D341Med (cell line): ENCODE measurements around the gene ATP6V1B1.
A peak's percentile ranks its signal among the peaks of the same experiment; 100 is the strongest.

Experiments used
- DNase-seq: peaks from one replicate; pipeline ENCODE4 v3.0.0; 2012; ENCODE audit warnings: low spot score

ATP6V1B1 gene

GRCh38 chr2:70944111-70944690 lies 8.5 kb downstream of the ATP6V1B1 start:
- no peak for DNase-seq

- peak; percentile 51 for DNase-seq
These were observed 11.2 kb downstream of the ATP6V1B1 start for GRCh38 chr2:70946832-70947442.

- DNase-seq: no peak
These were observed 12.0 kb downstream of the ATP6V1B1 start for GRCh38 chr2:70947556-70948184.

GRCh38 chr2:70948337-70949003 lies 12.8 kb downstream of the ATP6V1B1 start:
- DNase-seq: peak; percentile 84

GRCh38 chr2:70949086-70949485 lies 13.4 kb downstream of the ATP6V1B1 start:
- DNase-seq: no peak

GRCh38 chr2:70954886-70955285 lies 19.2 kb downstream of the ATP6V1B1 start:
- DNase-seq: no peak

GRCh38 chr2:70956141-70956540 lies 20.4 kb downstream of the ATP6V1B1 start:
- no peak for DNase-seq

GRCh38 chr2:70957798-70958197 lies 22.1 kb downstream of the ATP6V1B1 start:
- no peak for DNase-seq

GRCh38 chr2:70958759-70959158 lies 23.1 kb downstream of the ATP6V1B1 start:
- DNase-seq: no peak

- no peak for DNase-seq
These were observed 23.6 kb downstream of the ATP6V1B1 start for GRCh38 chr2:70959271-70959761.

GRCh38 chr2:70959851-70960832 lies 24.4 kb downstream of the ATP6V1B1 start:
- no peak for DNase-seq

- no peak for DNase-seq
These were observed 25.3 kb downstream of the ATP6V1B1 start for GRCh38 chr2:70960833-70961647.

GRCh38 chr2:70961648-70961994 lies 25.9 kb downstream of the ATP6V1B1 start:
- DNase-seq: no peak

GRCh38 chr2:70962211-70962884 lies 26.6 kb downstream of the ATP6V1B1 start:
- DNase-seq: no peak

GRCh38 chr2:70962885-70963878 lies 27.5 kb downstream of the ATP6V1B1 start:
- DNase-seq: no peak

GRCh38 chr2:70964133-70964532 lies 28.4 kb downstream of the ATP6V1B1 start:
- DNase-seq: no peak

- DNase-seq: peak; percentile 83
These were observed 29.1 kb downstream of the ATP6V1B1 start for GRCh38 chr2:70964596-70965386.

GRCh38 chr2:70965506-70965905 lies 29.8 kb downstream of the ATP6V1B1 start:
- no peak for DNase-seq
